ENCODE data around the gene DHRS7.

GRCh38 chr14:60166142-60166541 is 944 bp upstream of the DHRS7 start:
- TF ChIP-seq CTCF (conservative IDR thresholded peaks at IDR 0.05; ENCODE audit: low read depth in 2 of 2) (no peak), EZH2 (IDR thresholded peaks at IDR 0.05; ENCODE audit: low read depth, unreplicated experiment) (no peak), POLR2AphosphoS5 (IDR thresholded peaks at IDR 0.05; ENCODE audit: low read depth) (no peak), REST (IDR thresholded peaks at IDR 0.05; ENCODE audit: unreplicated experiment) (no peak)
